NCI-H1417 (cell line): ENCODE data around the gene UBR2.

Experiments used
- DNase-seq, 3 experiments: peaks; one replicate each; lab custom pipeline; 2025; lab: John Stamatoyannopoulos, UW

UBR2 gene

GRCh38 chr6:42563697-42564505, at the start of gene UBR2:
TSS of gene UBR2 (plus strand) at chr6:42564029. CDS start at chr6:42564320, 291 bp downstream.
- peak; percentile 95 to 99 (median 99) for DNase-seq

GRCh38 chr6:42514745-42515144, 49.1 kb upstream of the UBR2 start:
- no peak for DNase-seq

- DNase-seq = no peak
These were observed 44.0 kb upstream of the UBR2 start for GRCh38 chr6:42519779-42520178.

GRCh38 chr6:42520786-42521607, 42.8 kb upstream of the UBR2 start:
- DNase-seq = no peak

- no peak for DNase-seq
These were observed 41.8 kb upstream of the UBR2 start for GRCh38 chr6:42522036-42522435.

GRCh38 chr6:42522942-42523814, 40.7 kb upstream of the UBR2 start:
- no peak for DNase-seq

- no peak for DNase-seq
These were observed 38.6 kb upstream of the UBR2 start for GRCh38 chr6:42525206-42525605.

GRCh38 chr6:42526616-42527015, 37.2 kb upstream of the UBR2 start:
- DNase-seq = no peak

GRCh38 chr6:42527204-42527603, 36.6 kb upstream of the UBR2 start:
- no peak for DNase-seq

- no peak for DNase-seq
These were observed 33.5 kb upstream of the UBR2 start for GRCh38 chr6:42530296-42530695.

GRCh38 chr6:42530751-42531150, 33.1 kb upstream of the UBR2 start:
- no peak for DNase-seq

- DNase-seq = peak; percentile 37 to 82 (median 64)
These were observed 31.7 kb upstream of the UBR2 start for GRCh38 chr6:42532038-42532669.

- no peak for DNase-seq
These were observed 30.0 kb upstream of the UBR2 start for GRCh38 chr6:42533794-42534193.

GRCh38 chr6:42537536-42537935, 26.3 kb upstream of the UBR2 start:
- DNase-seq = no peak

- no peak for DNase-seq
These were observed 24.7 kb upstream of the UBR2 start for GRCh38 chr6:42539135-42539534.

- DNase-seq = peak in 2 of 3 experiments; percentile 66 to 90
These were observed 18.5 kb upstream of the UBR2 start for GRCh38 chr6:42545226-42545773.

- DNase-seq = peak; percentile 77 to 84 (median 77)
These were observed 16.2 kb upstream of the UBR2 start for GRCh38 chr6:42547407-42548329.

- no peak for DNase-seq
These were observed 13.6 kb upstream of the UBR2 start for GRCh38 chr6:42550277-42550676.

GRCh38 chr6:42551217-42551616, 12.6 kb upstream of the UBR2 start:
- no peak for DNase-seq

GRCh38 chr6:42552380-42552779, 11.4 kb upstream of the UBR2 start:
- no peak for DNase-seq
